Esophagus muscularis mucosa (tissue), 4 donors: ENCODE measurements around the gene LRMDA. TPM values are rescaled to one million over a fixed set of nuclear protein-coding genes. Genes with fewer than 3 reads are reported as not detected.

Source experiments
- DNase-seq: peaks from one replicate; pipeline ENCODE4 v3.0.0-alpha.2; 2017; ENCODE audit errors: extremely low spot score
- H3K27ac ChIP-seq, 4 donors: fragments of 200-600 bp; sonication (generic); replicated peaks in 1 of 4; 1 replicate in 3 of 4; 2 replicates in 1 of 4; pipeline ENCODE4 v1.5.1; 2016 to 2019; ENCODE audit warnings: mild to moderate bottlenecking in 1 of 4
- H3K27me3 ChIP-seq, 4 donors: fragments of 200-600 bp; sonication (generic); one replicate each; pipeline versions ENCODE4 v1.5.1 to v1.6.0; 2016 to 2019
- H3K36me3 ChIP-seq, 4 donors: fragments of 200-600 bp; sonication (generic); one replicate each; pipeline ENCODE4 v1.5.1; 2016 to 2019
- H3K4me1 ChIP-seq, 4 donors: fragments of 200-600 bp; sonication (generic); one replicate each; pipeline ENCODE4 v1.5.1; 2016 to 2019
- H3K4me3 ChIP-seq, 4 donors: fragments of 200-600 bp; sonication (generic); 1 replicate in 2 of 4; 2 replicates in 2 of 4; pipeline ENCODE4 v1.5.1; 2016 to 2019; ENCODE audit warnings: mild to moderate bottlenecking in 4 of 4, moderate library complexity in 1 of 4
- H3K9me3 ChIP-seq, 4 donors: fragments of 200-600 bp; sonication (generic); 1 replicate in 3 of 4; 2 replicates in 1 of 4; pipeline ENCODE4 v1.5.1; 2016 to 2019
- CTCF ChIP-seq, 3 experiments: fragments of 200-600 bp in 2 of 3; fragments of 450-650 bp in 1 of 3; sonication (generic) in 2 of 3; IDR thresholded peaks; one replicate each; pipeline ENCODE4 v1.5.1; 2017 to 2019; ENCODE audit warnings: antibody characterized with exemption in 3 of 3, mild to moderate bottlenecking in 2 of 3, moderate library complexity in 1 of 3
- EP300 ChIP-seq: sonication (generic); formaldehyde crosslinking; IDR thresholded peaks from one replicate; pipeline ENCODE4 v1.6.1; 2017; ENCODE audit warnings: antibody characterized with exemption
- POLR2A ChIP-seq: fragments of 450-650 bp; IDR thresholded peaks from one replicate; pipeline ENCODE4 v1.6.1; 2017; ENCODE audit warnings: antibody characterized with exemption, moderate library complexity, mild to moderate bottlenecking, low read depth
- POLR2AphosphoS5 ChIP-seq, 2 donors: sonication (generic); formaldehyde crosslinking; IDR thresholded peaks; one replicate each; pipeline ENCODE4 v1.6.1; 2017; ENCODE audit warnings: antibody characterized with exemption in 2 of 2
- WGBS: methylation state at CpG from one replicate; pipeline ENCODE4 v1.1.5; 2018; 5-methylcytosine and 5-hydroxymethylcytosine counted together
- intact Hi-C: fragments of 100-400 bp; cut with DNase I; formaldehyde crosslinking; loops from one replicate; pipeline ENCODE4 v1.15.1; 2023
- total RNA-seq, 4 donors: library from RNA; depleted of rRNA; stranded (reverse); fragments of >200 nt; gene quantifications; one replicate each; pipeline versions ENCODE4 v1.1.0 to v1.2.1, GENCODE V29; 2016

LRMDA gene
- total RNA-seq, 4 donors from 2014 or later, result 14.3 to 34.9 (median 26.5) TPM

- WGBS, result 97% methylated on average over 6 of the region's 6 CpGs
- Histone ChIP-seq H3K4me1 (peaks cover 26 to 33% (median 31%) of the 10 kb centered on the region in 4 donors), H3K27ac (no peak overlapping the region), H3K27me3 (no peaks in the 10 kb centered on the region), H3K9me3 (no peaks in the 10 kb centered on the region), H3K36me3 (no peaks in the 10 kb centered on the region), H3K4me3 (no peak overlapping the region)
- TF ChIP-seq EP300 (no peak), POLR2A (no peak), POLR2AphosphoS5 (IDR thresholded peaks at IDR 0.05) (no peak), CTCF (IDR thresholded peaks at IDR 0.05) (no peak)
- no peak for DNase-seq
- intact Hi-C loops, result no loop called here
Observed at GRCh38 chr10:75425291-75426079, 5.9 kb upstream of the LRMDA start.

GRCh38 chr10:75426880-75427279, 4.5 kb upstream of the LRMDA start:
- peaks cover 33 to 44% (median 43%) of the 10 kb centered on the region in 4 donors for H3K4me1 ChIP-seq
- no peaks in the 10 kb centered on the region for H3K9me3 ChIP-seq
- intact Hi-C loops, result no loop called here
- DNase-seq, result no peak
- WGBS, result 92% methylated on average over 1 of the region's 1 CpG
- H3K27me3 ChIP-seq, result no peaks in the 10 kb centered on the region
- TF ChIP-seq EP300, result no peak
- TF ChIP-seq POLR2A, result no peak
- TF ChIP-seq CTCF (IDR thresholded peaks at IDR 0.05), result no peak
- no peak for TF ChIP-seq POLR2AphosphoS5 (IDR thresholded peaks at IDR 0.05)
- H3K27ac ChIP-seq, result peak overlapping the region in 1 of 4 donors; percentile 60
- H3K36me3 ChIP-seq, result no peaks in the 10 kb centered on the region
- no peak overlapping the region for H3K4me3 ChIP-seq

GRCh38 chr10:75427951-75428350, 3.5 kb upstream of the LRMDA start:
- intact Hi-C loops, result no loop called here
- DNase-seq, result no peak
- Histone ChIP-seq H3K27me3 (no peaks in the 10 kb centered on the region), H3K4me1 (peaks cover 40 to 55% (median 54%) of the 10 kb centered on the region in 4 donors), H3K9me3 (no peaks in the 10 kb centered on the region), H3K27ac (peak overlapping the region; percentile 56 to 86 (median 60)), H3K36me3 (no peaks in the 10 kb centered on the region), H3K4me3 (no peak overlapping the region)
- TF ChIP-seq POLR2A (no peak), EP300 (no peak), CTCF (IDR thresholded peaks at IDR 0.05) (no peak), POLR2AphosphoS5 (IDR thresholded peaks at IDR 0.05) (no peak)
- 33% methylated on average over 3 of the region's 3 CpGs for whole genome bisulfite sequencing

GRCh38 chr10:75428434-75429158, 2.8 kb upstream of the LRMDA start:
- no peaks in the 10 kb centered on the region for H3K27me3 ChIP-seq
- no peaks in the 10 kb centered on the region for H3K36me3 ChIP-seq
- intact Hi-C loops, result no loop called here
- H3K27ac ChIP-seq, result peak overlapping the region; percentile 56 to 86 (median 60)
- WGBS, result 75% methylated on average over 9 of the region's 9 CpGs
- no peak for DNase-seq
- TF ChIP-seq EP300 (no peak), POLR2AphosphoS5 (IDR thresholded peaks at IDR 0.05) (peak in 1 of 2 donors; percentile 11), POLR2A (no peak), CTCF (IDR thresholded peaks at IDR 0.05) (no peak)
- no peaks in the 10 kb centered on the region for H3K9me3 ChIP-seq
- peaks cover 40 to 58% (median 55%) of the 10 kb centered on the region in 4 donors for H3K4me1 ChIP-seq
- H3K4me3 ChIP-seq, result no peak overlapping the region
